ENCODE results near the gene TRPT1. TPM values are rescaled to one million over a fixed set of nuclear protein-coding genes. Genes with fewer than 3 reads are reported as not detected.

TRPT1 gene
- total and polyA plus RNA-seq, 2 experiments from 2014 or later = 36.9 to 52.2 TPM

GRCh38 chr11:64178203-64178602 is 47.8 kb downstream of the TRPT1 start (continued):
- no peak for TF ChIP-seq ZNF462 (CRISPR knock-in tag; IDR thresholded peaks at IDR 0.05)
- no peak for TF ChIP-seq NANOG (IDR thresholded peaks at IDR 0.05; ENCODE audit: borderline replicate concordance)
- TF ChIP-seq EZH2phosphoT487 (IDR thresholded peaks at IDR 0.05; ENCODE audit: unreplicated experiment) = no peak
- TF ChIP-seq STAT1 (IDR thresholded peaks at IDR 0.05; ENCODE audit: unreplicated experiment) = no peak
- TF ChIP-seq JUNB (IDR thresholded peaks at IDR 0.05; ENCODE audit: unreplicated experiment) = no peak
- TF ChIP-seq CTCF (conservative IDR thresholded peaks at IDR 0.05; ENCODE audit: low read depth in 2 of 2) = no peak
- TF ChIP-seq EZH2 (IDR thresholded peaks at IDR 0.05; ENCODE audit: low read depth, unreplicated experiment) = no peak
- no peak for TF ChIP-seq CREB1 (CRISPR knock-in tag; IDR thresholded peaks at IDR 0.05; ENCODE audit: low read depth)
- no peak for TF ChIP-seq POLR2AphosphoS5 (IDR thresholded peaks at IDR 0.05; ENCODE audit: low read depth)
- TF ChIP-seq ZNF114 (CRISPR knock-in tag; IDR thresholded peaks at IDR 0.05) = no peak
- TF ChIP-seq ZNF331 (CRISPR knock-in tag; IDR thresholded peaks at IDR 0.05; ENCODE audit: low read depth) = no peak
- TF ChIP-seq REST (IDR thresholded peaks at IDR 0.05; ENCODE audit: unreplicated experiment) = no peak
